Endothelial cell of umbilical vein (primary cell): ENCODE measurements around the gene KDM4B. TPM values are rescaled to one million over a fixed set of nuclear protein-coding genes. Genes with fewer than 3 reads are reported as not detected.

Experiments
- BruUV-seq: library from RNA; stranded (reverse); fragments of 400-500 nt; replicated peaks from 2 replicates; lab custom pipeline; 2021; lab: Mats Ljungman, UMichigan
- CTCF ChIA-PET: fragments of 300-600, 350-600 bp; sonication (Branson Sonifier 250); formaldehyde crosslinking; loops from one replicate; lab custom pipeline; 2021; ENCODE audit warnings: antibody characterized with exemption, inconsistent platforms; lab: Charles Lee
- POLR2A ChIA-PET: fragments of 300-600, 350-600 bp; sonication (Branson Sonifier 250); formaldehyde crosslinking; loops from one replicate; lab custom pipeline; 2021; ENCODE audit warnings: antibody characterized with exemption, inconsistent platforms; lab: Charles Lee
- DNase-seq: peaks from one replicate; pipeline ENCODE4 v3.0.0-alpha.2; 2011; ENCODE audit warnings: low read depth, low spot score
- FAIRE-seq: peaks from 2 replicates; lab custom pipeline; 2011; peaks lifted over from hg19 to GRCh38; lab: Jason Lieb, UNC
- H2AFZ ChIP-seq: 2 replicates; pipeline ENCODE4 v1.6.0; 2012; ENCODE audit warnings: low read depth, low read length, control low read depth, inconsistent platforms
- H3K27ac ChIP-seq: 2 replicates; pipeline ENCODE4 v1.5.1; 2011; ENCODE audit warnings: low read depth, mild to moderate bottlenecking, control low read depth, low read length, moderate library complexity; ENCODE audit not compliant: insufficient read depth
- H3K27me3 ChIP-seq, 2 experiments: 2 replicates each; pipeline versions ENCODE4 v1.6.0 to v1.6.1; 2011; ENCODE audit warnings: low read length in 2 of 2, mixed read lengths in 1 of 2; ENCODE audit not compliant: control insufficient read depth in 2 of 2, insufficient read depth in 2 of 2
- H3K36me3 ChIP-seq, 2 experiments: 2 replicates in 1 of 2; 3 replicates in 1 of 2; pipeline ENCODE4 v1.5.1; 2011; ENCODE audit warnings: low read length in 2 of 2, mild to moderate bottlenecking in 1 of 2, moderate library complexity in 1 of 2; ENCODE audit not compliant: control insufficient read depth in 2 of 2, insufficient read depth in 2 of 2; ENCODE audit errors: extremely low read depth in 1 of 2
- H3K4me1 ChIP-seq: 3 replicates; pipeline ENCODE4 v1.5.1; 2011; ENCODE audit warnings: mild to moderate bottlenecking, low read length; ENCODE audit not compliant: control insufficient read depth, insufficient read depth; ENCODE audit errors: extremely low read depth
- H3K4me2 ChIP-seq: 2 replicates; pipeline ENCODE4 v1.6.1; 2011; ENCODE audit warnings: low read length, control low read depth, mixed read lengths; ENCODE audit not compliant: insufficient read depth
- H3K4me3 ChIP-seq, 3 experiments: fragments of 200-600 bp in 1 of 3; sonication (generic), shearing (Covaris generic) in 1 of 3; replicated peaks in 1 of 3; 2 replicates each; pipeline ENCODE4 v1.5.1; 2011 to 2016; ENCODE audit warnings: control low read depth in 3 of 3, low read length in 3 of 3, mild to moderate bottlenecking in 2 of 3, inconsistent platforms in 1 of 3, low read depth in 1 of 3, moderate library complexity in 1 of 3; ENCODE audit not compliant: insufficient read depth in 1 of 3
- H3K79me2 ChIP-seq: 2 replicates; pipeline ENCODE4 v1.6.0; 2012; ENCODE audit warnings: low read length, inconsistent platforms; ENCODE audit not compliant: control insufficient read depth, insufficient read depth
- H3K9ac ChIP-seq: replicated peaks from 2 replicates; pipeline ENCODE3; 2011; ENCODE audit warnings: low read length, control low read depth; ENCODE audit not compliant: insufficient read depth; ENCODE audit errors: extremely low read depth
- H3K9me1 ChIP-seq: replicated peaks from 3 replicates; pipeline ENCODE4 v1.6.0; 2011; ENCODE audit warnings: mild to moderate bottlenecking, low read length; ENCODE audit not compliant: control insufficient read depth, insufficient read depth; ENCODE audit errors: extremely low read depth
- H3K9me3 ChIP-seq: replicated peaks from 2 replicates; pipeline ENCODE4 v1.5.1; 2012; ENCODE audit warnings: low read length, inconsistent platforms; ENCODE audit not compliant: control insufficient read depth, insufficient read depth
- H4K20me1 ChIP-seq: replicated peaks from 2 replicates; pipeline ENCODE3; 2011; ENCODE audit warnings: mild to moderate bottlenecking, low read length; ENCODE audit not compliant: control insufficient read depth, insufficient read depth; ENCODE audit errors: extremely low read depth
- EZH2 ChIP-seq: IDR thresholded peaks from 2 replicates; pipeline ENCODE4 v1.6.1; 2012; ENCODE audit warnings: borderline replicate concordance, low read depth, mild to moderate bottlenecking, moderate library complexity, low read length, inconsistent platforms; ENCODE audit not compliant: severe bottlenecking
- FOS ChIP-seq: IDR thresholded peaks from 2 replicates; pipeline ENCODE4 v1.6.1; 2011; ENCODE audit warnings: mild to moderate bottlenecking, low read length, moderate library complexity, borderline replicate concordance; ENCODE audit not compliant: insufficient read depth
- GATA2 ChIP-seq: IDR thresholded peaks from 2 replicates; pipeline ENCODE4 v1.7.0; 2011; ENCODE audit warnings: low read depth, mild to moderate bottlenecking, moderate library complexity, mixed read lengths, low read length; ENCODE audit not compliant: insufficient read length, insufficient read depth
- JUN ChIP-seq: IDR thresholded peaks from 2 replicates; pipeline ENCODE4 v1.6.1; 2011; ENCODE audit warnings: borderline replicate concordance, low read depth; ENCODE audit not compliant: insufficient read length, insufficient read depth
- MYC ChIP-seq: IDR thresholded peaks from one replicate; pipeline ENCODE4 v1.6.1; 2011; ENCODE audit warnings: mild to moderate bottlenecking, low read depth, low read length
- POLR2A ChIP-seq: IDR thresholded peaks from 2 replicates; pipeline ENCODE4 v1.6.1; 2012; ENCODE audit warnings: low read depth, mild to moderate bottlenecking, control low read depth, low read length
- POLR2AphosphoS5 ChIP-seq: IDR thresholded peaks from 2 replicates; pipeline ENCODE4 v1.6.1; 2012; ENCODE audit warnings: low read depth, mild to moderate bottlenecking, control low read depth, low read length, moderate library complexity; ENCODE audit not compliant: insufficient read depth
- dilution Hi-C: fragments of 300-500 bp; cut with MboI; formaldehyde crosslinking; loops from one replicate; pipeline ENCODE4 v1.15.0; 2019; ENCODE audit warnings: low sequenced_read_pairs; ENCODE audit not compliant: extremely low pct_ligation_motif_present
- intact Hi-C: fragments of 100-400 bp; cut with micrococcal nuclease; formaldehyde crosslinking; loops from one replicate; pipeline ENCODE4 v1.10.0; 2022
- polyA plus RNA-seq, 4 experiments: library from polyadenylated mRNA; depleted of rRNA in 3 of 4; stranded (reverse) in 3 of 4; unstranded in 1 of 4; fragments of >200 nt; gene quantifications; 2 replicates each; pipeline versions ENCODE4 v1.2.1 to v1.2.3, GENCODE V29; 2011 to 2012; ENCODE audit warnings: missing spikeins in 1 of 4
- total RNA-seq: library from RNA; stranded (reverse); gene quantifications from 2 replicates; pipeline ENCODE4 v1.2.3, GENCODE V29; 2021
- TF ChIP-seq, protein P1 (sequence below), 2 donors: IDR thresholded peaks; 1 replicate in 1 of 2; 2 replicates in 1 of 2; pipeline ENCODE4 v1.5.1; 2011; ENCODE audit warnings: low read length in 2 of 2, mild to moderate bottlenecking in 2 of 2, moderate library complexity in 2 of 2, control low read depth in 1 of 2, inconsistent platforms in 1 of 2, low read depth in 1 of 2; ENCODE audit not compliant: insufficient read depth in 1 of 2; ENCODE audit errors: extremely low read depth in 1 of 2
- TF ChIP-seq, protein P2 (sequence below): IDR thresholded peaks from 2 replicates; pipeline ENCODE4 v1.6.1; 2011; ENCODE audit not compliant: insufficient read depth, insufficient read length

KDM4B gene
- total and polyA plus RNA-seq, 2 donors (not counting 3 experiments of a cell fraction or from before 2014, with no cell fraction given): 12.4 to 37.2 TPM

DNA sequence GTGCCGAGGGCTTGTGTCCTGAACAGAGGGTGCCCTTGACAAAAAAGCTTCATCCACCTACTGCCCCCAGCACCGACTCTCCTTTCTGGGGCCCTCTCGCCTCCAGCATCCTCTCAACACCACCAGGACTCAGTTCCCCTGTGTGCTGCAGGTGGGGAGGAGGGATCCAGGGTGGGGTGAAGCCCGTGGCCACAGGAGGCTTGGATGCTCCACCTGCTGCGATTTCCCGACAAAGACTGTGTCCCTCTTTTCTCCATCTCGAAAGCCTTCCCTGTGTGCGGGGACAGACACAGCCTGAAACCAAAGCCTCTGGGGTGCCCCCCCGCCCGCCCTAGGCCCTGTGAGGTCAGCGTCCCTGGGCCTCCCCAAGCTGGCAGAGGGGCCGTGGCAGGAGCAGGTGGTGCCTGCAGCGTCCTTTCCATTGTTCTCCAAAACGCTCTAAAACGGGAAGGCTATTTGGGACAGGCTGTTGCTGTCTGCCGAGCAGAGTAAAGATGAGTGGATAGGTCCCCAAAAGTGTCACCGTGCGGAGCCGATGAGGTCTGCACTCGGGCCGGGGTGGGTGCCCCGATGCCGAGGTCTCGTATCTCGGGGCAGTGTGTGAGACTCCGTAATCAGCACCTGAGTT lies 186.0 kb downstream of the KDM4B start:
- intact Hi-C loops (loop anchor here (1.0 kb wide), 1 partner anchor 107 kb away; no protein-coding TSS in a partner anchor), dilution Hi-C loops (no loop called here)
- Histone ChIP-seq H3K36me3 (no peaks in the 10 kb centered on the region), H3K27ac (no peak overlapping the region), H3K79me2 (no peaks in the 10 kb centered on the region), H3K4me1 (no peaks in the 10 kb centered on the region), H3K9me3 (no peaks in the 10 kb centered on the region), H3K9ac (no peak overlapping the region), H3K9me1 (no peaks in the 10 kb centered on the region), H3K4me2 (no peak overlapping the region), H3K4me3 (no peak overlapping the region), H4K20me1 (no peaks in the 10 kb centered on the region), H2AFZ (no peak overlapping the region), H3K27me3 (peaks cover 0 to 2% of the 10 kb centered on the region in 2 experiments)
- FAIRE-seq: no peak
- no peak for DNase-seq
- ChIA-PET POLR2A (no interaction called here), CTCF (interaction anchor here (0.5 to 2.3 kb wide), 9 partner anchors 9 to 346 kb away, joined by 3 to 10 read pairs (median 3); no protein-coding TSS in a partner anchor)
- TF ChIP-seq, protein P1, sequence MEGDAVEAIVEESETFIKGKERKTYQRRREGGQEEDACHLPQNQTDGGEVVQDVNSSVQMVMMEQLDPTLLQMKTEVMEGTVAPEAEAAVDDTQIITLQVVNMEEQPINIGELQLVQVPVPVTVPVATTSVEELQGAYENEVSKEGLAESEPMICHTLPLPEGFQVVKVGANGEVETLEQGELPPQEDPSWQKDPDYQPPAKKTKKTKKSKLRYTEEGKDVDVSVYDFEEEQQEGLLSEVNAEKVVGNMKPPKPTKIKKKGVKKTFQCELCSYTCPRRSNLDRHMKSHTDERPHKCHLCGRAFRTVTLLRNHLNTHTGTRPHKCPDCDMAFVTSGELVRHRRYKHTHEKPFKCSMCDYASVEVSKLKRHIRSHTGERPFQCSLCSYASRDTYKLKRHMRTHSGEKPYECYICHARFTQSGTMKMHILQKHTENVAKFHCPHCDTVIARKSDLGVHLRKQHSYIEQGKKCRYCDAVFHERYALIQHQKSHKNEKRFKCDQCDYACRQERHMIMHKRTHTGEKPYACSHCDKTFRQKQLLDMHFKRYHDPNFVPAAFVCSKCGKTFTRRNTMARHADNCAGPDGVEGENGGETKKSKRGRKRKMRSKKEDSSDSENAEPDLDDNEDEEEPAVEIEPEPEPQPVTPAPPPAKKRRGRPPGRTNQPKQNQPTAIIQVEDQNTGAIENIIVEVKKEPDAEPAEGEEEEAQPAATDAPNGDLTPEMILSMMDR (IDR thresholded peaks at IDR 0.05; ENCODE audit: extremely low read depth in 1 of 2, insufficient read depth in 1 of 2, low read depth in 1 of 2, low read length in 2 of 2): no peak
- TF ChIP-seq EZH2 (no peak), MYC (no peak), POLR2A (no peak), FOS (no peak), JUN (no peak), POLR2AphosphoS5 (no peak), GATA2 (no peak)
- TF ChIP-seq, protein P2, sequence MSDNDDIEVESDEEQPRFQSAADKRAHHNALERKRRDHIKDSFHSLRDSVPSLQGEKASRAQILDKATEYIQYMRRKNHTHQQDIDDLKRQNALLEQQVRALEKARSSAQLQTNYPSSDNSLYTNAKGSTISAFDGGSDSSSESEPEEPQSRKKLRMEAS: no peak
- BruUV-seq: no TSS peak
